GM13976 (cell line): Measurements from ENCODE around the gene ILF3.

Experiments used
- DNase-seq: peaks from one replicate; pipeline ENCODE4 v3.0.0; 2012; ENCODE audit warnings: low spot score
- CTCF ChIP-seq: IDR thresholded peaks from 2 replicates; pipeline ENCODE4 v1.5.1; 2012; ENCODE audit warnings: borderline replicate concordance, mild to moderate bottlenecking; ENCODE audit not compliant: insufficient read depth; ENCODE audit errors: extremely low read depth, missing control alignments, control extremely low read depth
- in situ Hi-C: fragments of 300-500 bp; cut with MboI; formaldehyde crosslinking; loops from one replicate; pipeline ENCODE4 v1.12.0; 2022; ENCODE audit warnings: low sequenced_read_pairs, mixed read lengths, inconsistent platforms; ENCODE audit not compliant: unreplicated experiment

The ILF3 gene

GRCh38 chr19:10640361-10640760 lies 13.8 kb upstream of the ILF3 start:
- DNase-seq, result no peak
- in situ Hi-C loops, result loop anchor here (5.0 kb wide), 1 partner anchor 58 kb away; no protein-coding TSS in a partner anchor
- no peak for TF ChIP-seq CTCF

GRCh38 chr19:10641248-10641647 lies 12.9 kb upstream of the ILF3 start:
- in situ Hi-C loops, result loop anchor here (5.0 kb wide), 1 partner anchor 59 kb away; no protein-coding TSS in a partner anchor
- peak; percentile 26 for DNase-seq
- no peak for TF ChIP-seq CTCF

GRCh38 chr19:10642473-10643171 lies 11.5 kb upstream of the ILF3 start:
- no peak for DNase-seq
- TF ChIP-seq CTCF, result no peak
- in situ Hi-C loops, result loop anchor here (5.0 kb wide), 1 partner anchor 60 kb away; no protein-coding TSS in a partner anchor

GRCh38 chr19:10643172-10643967 lies 10.8 kb upstream of the ILF3 start:
- in situ Hi-C loops, result loop anchor here (5.0 kb wide), 1 partner anchor 61 kb away; no protein-coding TSS in a partner anchor

GRCh38 chr19:10643968-10644259 lies 10.2 kb upstream of the ILF3 start:
- TF ChIP-seq CTCF, result no peak
- DNase-seq, result peak; percentile 31
- in situ Hi-C loops, result loop anchor here (5.0 kb wide), 1 partner anchor 62 kb away; no protein-coding TSS in a partner anchor

More at GRCh38 chr19:10643172-10643967, 10.8 kb upstream of the ILF3 start:
- DNase-seq, result peak; percentile 35
- TF ChIP-seq CTCF, result no peak

GRCh38 chr19:10644260-10645007 lies 9.7 kb upstream of the ILF3 start:
- peak; percentile 91 for TF ChIP-seq CTCF
- DNase-seq, result peak; percentile 91
- in situ Hi-C loops, result loop anchor here (5.0 kb wide), 1 partner anchor 62 kb away; no protein-coding TSS in a partner anchor
